ENCODE results near the gene CYP8B1.

Gene CYP8B1

GRCh38 chr3:42823351-42823750 lies 52.3 kb downstream of the CYP8B1 start:
- DNase-seq (ENCODE audit: low read depth in 2 of 2), result no peak

DNA sequence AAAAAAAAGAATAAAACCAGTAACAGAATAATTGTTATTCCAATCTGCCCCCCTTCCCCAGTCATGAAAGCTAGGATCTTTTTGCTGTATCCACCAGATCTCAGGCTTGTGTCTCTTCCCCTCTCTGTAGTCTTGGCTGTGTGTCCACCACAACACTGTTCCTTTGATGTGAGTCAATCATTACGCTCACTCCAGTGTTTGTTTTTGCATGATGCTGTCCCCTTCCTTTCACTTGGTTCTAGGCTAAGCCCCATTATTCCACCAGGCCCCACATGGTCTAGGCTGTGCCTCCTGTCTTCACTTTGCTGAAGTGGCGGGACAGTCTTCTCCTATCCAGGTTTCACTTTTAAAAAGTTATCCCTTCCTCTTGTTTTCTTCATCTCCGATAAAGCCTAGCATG lies 52.9 kb downstream of the CYP8B1 start:
- no peak for DNase-seq (ENCODE audit: low read depth in 2 of 2)
